Neuronal stem cell (in vitro differentiated cells): Measurements from ENCODE around the gene HMCN1.

Experiments used
- DNase-seq: peaks from one replicate; pipeline ENCODE4 v3.0.0-alpha.2; 2013; ENCODE audit warnings: low spot score
- H2AFZ ChIP-seq: one replicate; pipeline ENCODE4 v1.6.1; 2013; ENCODE audit warnings: mild to moderate bottlenecking, low read length, inconsistent platforms
- H2AK5ac ChIP-seq: 2 replicates; pipeline ENCODE4 v1.6.1; 2013; ENCODE audit warnings: low read depth, mild to moderate bottlenecking, inconsistent platforms, low read length, moderate library complexity, mixed read lengths
- H2BK120ac ChIP-seq: 2 replicates; pipeline ENCODE4 v1.6.1; 2013; ENCODE audit warnings: low read depth, mild to moderate bottlenecking, inconsistent platforms, low read length, moderate library complexity, mixed read lengths
- H2BK12ac ChIP-seq: one replicate; pipeline ENCODE4 v1.6.1; 2013; ENCODE audit warnings: low read length, inconsistent platforms
- H2BK15ac ChIP-seq: 2 replicates; pipeline ENCODE4 v1.6.1; 2013; ENCODE audit warnings: mild to moderate bottlenecking, low read length, inconsistent platforms, mixed read lengths
- H2BK5ac ChIP-seq: one replicate; pipeline ENCODE4 v1.6.1; 2013; ENCODE audit warnings: inconsistent platforms, mild to moderate bottlenecking, low read length, moderate library complexity
- H3K14ac ChIP-seq: one replicate; pipeline ENCODE4 v1.6.1; 2013; ENCODE audit warnings: low read length, inconsistent platforms
- H3K18ac ChIP-seq: 2 replicates; pipeline ENCODE4 v1.6.1; 2013; ENCODE audit warnings: low read length, inconsistent platforms
- H3K23ac ChIP-seq: 2 replicates; pipeline ENCODE4 v1.6.1; 2013; ENCODE audit warnings: low read depth, mild to moderate bottlenecking, mixed read lengths, low read length, inconsistent platforms; ENCODE audit not compliant: poor library complexity
- H3K27ac ChIP-seq: replicated peaks from 3 replicates; pipeline ENCODE4 v1.5.1; 2013; ENCODE audit warnings: low read length, inconsistent platforms
- H3K27me3 ChIP-seq, 3 experiments: 2 replicates each; pipeline ENCODE4 v1.6.1; 2013; ENCODE audit warnings: low read length in 3 of 3, mild to moderate bottlenecking in 2 of 3, inconsistent platforms in 1 of 3, low read depth in 1 of 3, mixed read lengths in 1 of 3, moderate library complexity in 1 of 3; ENCODE audit not compliant: control insufficient read depth in 3 of 3, insufficient read depth in 3 of 3
- H3K36me3 ChIP-seq, 2 donors: replicated peaks in 1 of 2; 2 replicates each; pipeline ENCODE4 v1.6.1; 2013; ENCODE audit warnings: low read length in 2 of 2; ENCODE audit not compliant: control insufficient read depth in 2 of 2, insufficient read depth in 2 of 2
- H3K4ac ChIP-seq: 2 replicates; pipeline ENCODE4 v1.6.1; 2013; ENCODE audit warnings: inconsistent platforms, mild to moderate bottlenecking, low read length, moderate library complexity
- H3K4me1 ChIP-seq, 2 donors: 1 replicate in 1 of 2; 2 replicates in 1 of 2; pipeline ENCODE4 v1.6.1; 2013; ENCODE audit warnings: low read length in 2 of 2, low read depth in 1 of 2; ENCODE audit not compliant: control insufficient read depth in 2 of 2, insufficient read depth in 1 of 2
- H3K4me2 ChIP-seq: one replicate; pipeline ENCODE4 v1.6.1; 2013; ENCODE audit warnings: mild to moderate bottlenecking, low read length, inconsistent platforms; ENCODE audit not compliant: insufficient read depth, poor library complexity, severe bottlenecking
- H3K4me3 ChIP-seq, 2 donors: 2 replicates each; pipeline ENCODE4 v1.5.1; 2013; ENCODE audit warnings: low read length in 2 of 2, mild to moderate bottlenecking in 2 of 2, inconsistent platforms in 1 of 2, moderate library complexity in 1 of 2
- H3K79me1 ChIP-seq: one replicate; pipeline ENCODE4 v1.6.1; 2013; ENCODE audit warnings: low read depth, mild to moderate bottlenecking, inconsistent platforms, low read length, moderate library complexity
- H3K9ac ChIP-seq: one replicate; pipeline ENCODE4 v1.6.1; 2013; ENCODE audit warnings: mild to moderate bottlenecking, low read depth, low read length, inconsistent platforms; ENCODE audit not compliant: poor library complexity
- H3K9me3 ChIP-seq, 2 donors: replicated peaks in 1 of 2; 2 replicates each; pipeline versions ENCODE3 to v1.6.1; 2013; ENCODE audit warnings: low read length in 2 of 2, mild to moderate bottlenecking in 2 of 2, inconsistent platforms in 1 of 2, low read depth in 1 of 2, mixed read lengths in 1 of 2, moderate library complexity in 1 of 2; ENCODE audit not compliant: control insufficient read depth in 2 of 2, insufficient read depth in 1 of 2
- H4K8ac ChIP-seq: one replicate; pipeline ENCODE4 v1.6.1; 2013; ENCODE audit warnings: low read depth, mild to moderate bottlenecking, inconsistent platforms, low read length, moderate library complexity
- H4K91ac ChIP-seq: one replicate; pipeline ENCODE4 v1.6.1; 2013; ENCODE audit warnings: low read length, low read depth, mild to moderate bottlenecking, inconsistent platforms; ENCODE audit not compliant: poor library complexity
- WGBS, 2 donors: extraction: QIAGEN DNeasy Blood & Tissue Kit; methylation state at CpG; one replicate each; pipeline ENCODE4 v1.1.7; 2013; ENCODE audit warnings: missing lambda C conversion rate in 2 of 2, mixed read lengths in 1 of 2; ENCODE audit not compliant: insufficient read length in 2 of 2, insufficient replicate concordance in 1 of 2; ENCODE audit errors: extremely low coverage in 2 of 2; 5-methylcytosine and 5-hydroxymethylcytosine counted together

The HMCN1 gene

DNA sequence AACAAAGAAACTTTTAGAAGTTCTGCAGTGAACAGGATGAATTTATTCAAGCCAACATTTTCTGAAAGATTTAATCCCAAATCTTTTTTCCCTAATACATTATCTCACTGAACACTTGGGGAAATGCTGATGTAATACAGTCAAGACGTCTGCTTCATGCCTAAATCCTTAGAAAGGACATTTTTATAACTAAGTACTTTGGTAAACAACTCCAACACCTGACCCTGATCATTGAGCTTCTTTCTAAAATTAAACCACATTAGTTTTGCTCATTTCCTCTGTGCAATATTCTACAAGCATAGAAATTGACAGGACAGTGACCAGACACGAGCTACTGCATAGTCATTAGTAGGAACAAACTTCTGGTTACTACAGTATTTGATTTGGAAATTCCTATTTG lies 457.3 kb downstream of the HMCN1 start:
- Histone ChIP-seq H3K23ac (no peak overlapping the region), H3K18ac (no peak overlapping the region), H3K9me3 (no peaks in the 10 kb centered on the region), H2AK5ac (no peak overlapping the region), H2AFZ (no peak overlapping the region), H3K9ac (no peak overlapping the region), H3K14ac (no peak overlapping the region), H2BK12ac (no peak overlapping the region), H3K79me1 (no peaks in the 10 kb centered on the region), H4K91ac (no peak overlapping the region), H3K4me2 (no peak overlapping the region), H2BK15ac (no peak overlapping the region), H3K4ac (no peak overlapping the region), H3K27ac (no peak overlapping the region), H2BK5ac (no peak overlapping the region), H3K27me3 (no peaks in the 10 kb centered on the region), H3K4me3 (no peak overlapping the region), H3K4me1 (no peaks in the 10 kb centered on the region), H4K8ac (no peak overlapping the region), H3K36me3 (no peaks in the 10 kb centered on the region), H2BK120ac (no peak overlapping the region)
- no peak for DNase-seq
- no CpG with 5 or more reads among the region's 2 CpGs for WGBS, 2 donors

DNA sequence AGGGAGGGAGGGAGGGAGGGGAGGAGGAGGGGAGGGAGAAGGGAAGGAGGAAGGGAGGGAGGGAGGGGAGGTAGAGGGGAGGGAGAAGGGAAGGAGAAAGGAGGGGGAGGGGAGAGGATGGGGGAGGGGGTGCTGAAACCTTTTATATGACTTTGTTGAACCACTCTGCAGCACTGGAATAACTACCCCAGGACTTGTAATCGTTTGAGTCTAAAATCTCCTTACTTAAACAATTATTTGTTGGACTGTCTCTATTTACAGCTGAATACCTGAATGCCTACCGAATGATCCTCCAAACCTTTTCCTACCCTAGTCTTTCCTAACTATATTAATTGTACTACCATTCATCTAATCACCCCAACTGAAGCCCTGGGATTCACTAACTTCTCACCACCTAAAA lies 459.0 kb downstream of the HMCN1 start:
- no CpG with 5 or more reads among the region's 2 CpGs for WGBS, 2 donors
- no peak overlapping the region for H3K23ac ChIP-seq
- no peak overlapping the region for H4K8ac ChIP-seq
- no peak overlapping the region for H2AFZ ChIP-seq
- H3K4me2 ChIP-seq: no peak overlapping the region
- H4K91ac ChIP-seq: no peak overlapping the region
- no peaks in the 10 kb centered on the region for H3K36me3 ChIP-seq
- no peak overlapping the region for H3K27ac ChIP-seq
- H2AK5ac ChIP-seq: no peak overlapping the region
- no peak overlapping the region for H2BK5ac ChIP-seq
- no peak for DNase-seq
- H3K4me3 ChIP-seq: no peak overlapping the region
- no peaks in the 10 kb centered on the region for H3K9me3 ChIP-seq
- H3K27me3 ChIP-seq: no peaks in the 10 kb centered on the region
- H3K18ac ChIP-seq: no peak overlapping the region
- H3K4me1 ChIP-seq: no peaks in the 10 kb centered on the region
- H2BK15ac ChIP-seq: no peak overlapping the region
- no peak overlapping the region for H2BK120ac ChIP-seq
- no peak overlapping the region for H3K14ac ChIP-seq
- no peak overlapping the region for H3K9ac ChIP-seq
- no peak overlapping the region for H2BK12ac ChIP-seq
- no peaks in the 10 kb centered on the region for H3K79me1 ChIP-seq
- no peak overlapping the region for H3K4ac ChIP-seq

DNA sequence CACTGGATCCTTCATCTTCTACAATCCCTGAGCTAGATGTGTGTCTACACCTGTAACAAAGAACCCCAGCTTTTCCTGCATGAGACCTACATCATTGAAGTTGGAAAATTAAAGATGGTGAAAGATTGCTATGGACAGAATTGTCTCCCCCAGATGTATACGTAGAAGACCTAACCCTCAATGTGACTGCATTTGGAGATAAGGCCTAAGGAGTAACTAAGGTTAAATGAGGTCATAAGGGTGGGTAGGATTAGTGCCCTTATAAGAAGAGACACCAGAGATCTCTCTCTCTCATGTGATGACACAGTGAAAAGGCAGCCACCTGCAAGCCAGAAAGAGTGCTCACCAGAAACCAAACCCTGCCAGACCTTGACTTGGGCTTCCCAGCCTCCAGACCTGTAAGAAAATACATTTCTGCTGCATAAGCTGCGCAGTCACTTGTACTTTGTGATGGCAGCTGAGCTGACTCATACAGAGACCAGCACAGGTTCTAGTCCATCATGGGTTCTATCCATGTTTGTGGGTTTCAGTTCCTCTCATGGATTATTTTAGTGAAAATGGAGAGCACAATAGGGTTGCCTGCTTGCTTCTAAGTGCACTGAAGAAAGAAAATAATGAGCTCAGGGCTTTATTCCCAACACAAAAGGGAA lies 460.0 kb downstream of the HMCN1 start:
- Histone ChIP-seq H3K4me2 (no peak overlapping the region), H3K27ac (no peak overlapping the region), H3K9ac (no peak overlapping the region), H3K36me3 (no peaks in the 10 kb centered on the region), H3K23ac (no peak overlapping the region), H2BK15ac (no peak overlapping the region), H3K4me1 (no peaks in the 10 kb centered on the region), H3K14ac (no peak overlapping the region), H3K9me3 (no peaks in the 10 kb centered on the region), H3K4ac (no peak overlapping the region), H4K8ac (no peak overlapping the region), H2AK5ac (no peak overlapping the region), H3K18ac (no peak overlapping the region), H2BK12ac (no peak overlapping the region), H2AFZ (no peak overlapping the region), H3K79me1 (no peaks in the 10 kb centered on the region), H3K4me3 (no peak overlapping the region), H4K91ac (no peak overlapping the region), H2BK5ac (no peak overlapping the region), H3K27me3 (no peaks in the 10 kb centered on the region), H2BK120ac (no peak overlapping the region)
- DNase-seq: no peak
- no CpG with 5 or more reads among the region's 2 CpGs for WGBS, 2 donors

DNA sequence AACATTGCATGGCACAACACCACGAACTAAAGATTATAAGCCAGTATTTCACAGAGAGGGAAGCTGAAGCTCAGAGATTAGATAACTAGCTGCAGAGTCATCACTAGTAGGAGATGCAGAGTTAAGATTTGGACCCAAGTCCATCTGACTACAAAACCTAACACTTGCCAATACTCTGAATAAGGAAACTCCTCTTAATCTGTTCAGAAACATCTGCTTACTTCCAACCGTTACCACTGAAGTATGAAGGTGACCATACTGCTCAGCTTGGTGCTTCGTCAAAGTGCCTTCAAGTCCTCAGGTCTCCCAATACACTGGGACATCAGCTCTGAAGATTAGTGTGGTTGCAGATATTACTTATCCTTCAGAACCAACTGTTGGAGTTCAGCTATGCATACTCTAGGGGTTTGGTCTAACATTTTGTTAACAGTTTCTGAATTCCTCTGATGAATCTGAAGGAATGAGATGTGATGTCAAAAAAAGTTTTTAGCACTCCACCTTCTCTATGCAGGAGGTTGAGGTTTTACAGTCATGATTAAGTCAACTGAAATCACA lies 461.3 kb downstream of the HMCN1 start:
- Histone ChIP-seq H4K8ac (no peak overlapping the region), H2BK12ac (no peak overlapping the region), H2AFZ (no peak overlapping the region), H2AK5ac (no peak overlapping the region), H3K9ac (no peak overlapping the region), H3K4me2 (no peak overlapping the region), H2BK120ac (no peak overlapping the region), H4K91ac (no peak overlapping the region), H2BK5ac (no peak overlapping the region), H3K27ac (no peak overlapping the region), H2BK15ac (no peak overlapping the region), H3K4ac (no peak overlapping the region), H3K23ac (no peak overlapping the region), H3K4me3 (no peak overlapping the region), H3K18ac (no peak overlapping the region), H3K4me1 (no peaks in the 10 kb centered on the region), H3K27me3 (no peaks in the 10 kb centered on the region), H3K14ac (no peak overlapping the region), H3K79me1 (no peaks in the 10 kb centered on the region), H3K9me3 (no peaks in the 10 kb centered on the region), H3K36me3 (no peaks in the 10 kb centered on the region)
- WGBS, 2 donors: no CpG with 5 or more reads among the region's 3 CpGs
- DNase-seq: no peak
